Neutrophil (primary cell): ENCODE data around the gene NHLRC2.

ENCODE experiments used
- H3K27ac ChIP-seq: fragments of 200-600 bp; sonication (generic); 2 replicates; pipeline ENCODE4 v1.5.1; 2016; ENCODE audit warnings: mild to moderate bottlenecking, moderate library complexity
- H3K27me3 ChIP-seq: fragments of 200-600 bp; sonication (generic); 2 replicates; pipeline ENCODE4 v1.6.0; 2016; ENCODE audit warnings: mild to moderate bottlenecking
- H3K36me3 ChIP-seq: fragments of 200-600 bp; sonication (generic); 2 replicates; pipeline ENCODE4 v1.5.1; 2017
- H3K4me1 ChIP-seq, 2 experiments: fragments of 200-600 bp in 1 of 2; sonication (generic) in 1 of 2; 1 replicate in 1 of 2; 2 replicates in 1 of 2; pipeline versions ENCODE4 v1.5.1 to v1.6.1; 2013 to 2016; ENCODE audit warnings: low read depth in 1 of 2, low read length in 1 of 2, mild to moderate bottlenecking in 1 of 2, moderate library complexity in 1 of 2; ENCODE audit not compliant: control insufficient read depth in 1 of 2, insufficient read depth in 1 of 2
- H3K4me3 ChIP-seq, 2 experiments: fragments of 200-600 bp in 1 of 2; sonication (generic) in 1 of 2; 1 replicate in 1 of 2; 2 replicates in 1 of 2; pipeline ENCODE4 v1.5.1; 2013 to 2016; ENCODE audit warnings: low read depth in 1 of 2, low read length in 1 of 2, mild to moderate bottlenecking in 1 of 2, moderate library complexity in 1 of 2
- H3K9me3 ChIP-seq: fragments of 200-600 bp; sonication (generic); 2 replicates; pipeline ENCODE4 v1.5.1; 2016
- TF ChIP-seq, protein P1 (sequence below): fragments of 200-600 bp; sonication (generic); IDR thresholded peaks from 2 replicates; pipeline ENCODE4 v1.5.1; 2016; ENCODE audit warnings: antibody characterized with exemption

The NHLRC2 gene

GRCh38 chr10:113876461-113876860, 22.0 kb downstream of the NHLRC2 start:
- TF ChIP-seq, protein P1, sequence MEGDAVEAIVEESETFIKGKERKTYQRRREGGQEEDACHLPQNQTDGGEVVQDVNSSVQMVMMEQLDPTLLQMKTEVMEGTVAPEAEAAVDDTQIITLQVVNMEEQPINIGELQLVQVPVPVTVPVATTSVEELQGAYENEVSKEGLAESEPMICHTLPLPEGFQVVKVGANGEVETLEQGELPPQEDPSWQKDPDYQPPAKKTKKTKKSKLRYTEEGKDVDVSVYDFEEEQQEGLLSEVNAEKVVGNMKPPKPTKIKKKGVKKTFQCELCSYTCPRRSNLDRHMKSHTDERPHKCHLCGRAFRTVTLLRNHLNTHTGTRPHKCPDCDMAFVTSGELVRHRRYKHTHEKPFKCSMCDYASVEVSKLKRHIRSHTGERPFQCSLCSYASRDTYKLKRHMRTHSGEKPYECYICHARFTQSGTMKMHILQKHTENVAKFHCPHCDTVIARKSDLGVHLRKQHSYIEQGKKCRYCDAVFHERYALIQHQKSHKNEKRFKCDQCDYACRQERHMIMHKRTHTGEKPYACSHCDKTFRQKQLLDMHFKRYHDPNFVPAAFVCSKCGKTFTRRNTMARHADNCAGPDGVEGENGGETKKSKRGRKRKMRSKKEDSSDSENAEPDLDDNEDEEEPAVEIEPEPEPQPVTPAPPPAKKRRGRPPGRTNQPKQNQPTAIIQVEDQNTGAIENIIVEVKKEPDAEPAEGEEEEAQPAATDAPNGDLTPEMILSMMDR = no peak
- Histone ChIP-seq H3K9me3 (no peaks in the 10 kb centered on the region), H3K4me3 (no peak overlapping the region), H3K27ac (no peak overlapping the region), H3K36me3 (peaks cover 12% of the 10 kb centered on the region), H3K4me1 (no peaks in the 10 kb centered on the region), H3K27me3 (no peaks in the 10 kb centered on the region)

DNA sequence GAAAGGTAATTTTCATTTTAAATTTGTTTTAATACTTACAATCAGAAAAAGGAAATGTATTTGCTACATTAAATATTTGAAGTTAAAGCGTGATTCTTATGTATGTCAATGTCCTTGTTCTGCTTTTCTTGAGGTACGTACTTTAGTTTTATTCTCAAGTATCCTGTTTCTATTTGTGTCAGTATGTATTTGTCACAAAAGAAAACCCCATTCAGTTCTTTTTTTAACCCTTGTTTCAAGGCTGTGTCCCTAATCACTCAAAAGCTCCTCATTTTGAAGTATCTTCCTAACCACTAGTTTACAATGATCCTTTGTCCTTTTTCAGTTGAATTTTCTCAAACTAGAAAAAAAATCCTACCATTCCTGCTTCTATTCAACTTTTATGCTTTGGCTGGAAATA, 25.2 kb downstream of the NHLRC2 start:
- Histone ChIP-seq H3K4me1 (no peaks in the 10 kb centered on the region), H3K27me3 (no peaks in the 10 kb centered on the region), H3K9me3 (no peaks in the 10 kb centered on the region), H3K4me3 (no peak overlapping the region), H3K27ac (no peak overlapping the region), H3K36me3 (peaks cover 25% of the 10 kb centered on the region)
- TF ChIP-seq, protein P1 = no peak

GRCh38 chr10:113880236-113880635, 25.8 kb downstream of the NHLRC2 start:
- Histone ChIP-seq H3K27ac (no peak overlapping the region), H3K9me3 (no peaks in the 10 kb centered on the region), H3K27me3 (no peaks in the 10 kb centered on the region), H3K4me1 (no peaks in the 10 kb centered on the region), H3K4me3 (no peak overlapping the region), H3K36me3 (peaks cover 29% of the 10 kb centered on the region)
- TF ChIP-seq, protein P1 = no peak

DNA sequence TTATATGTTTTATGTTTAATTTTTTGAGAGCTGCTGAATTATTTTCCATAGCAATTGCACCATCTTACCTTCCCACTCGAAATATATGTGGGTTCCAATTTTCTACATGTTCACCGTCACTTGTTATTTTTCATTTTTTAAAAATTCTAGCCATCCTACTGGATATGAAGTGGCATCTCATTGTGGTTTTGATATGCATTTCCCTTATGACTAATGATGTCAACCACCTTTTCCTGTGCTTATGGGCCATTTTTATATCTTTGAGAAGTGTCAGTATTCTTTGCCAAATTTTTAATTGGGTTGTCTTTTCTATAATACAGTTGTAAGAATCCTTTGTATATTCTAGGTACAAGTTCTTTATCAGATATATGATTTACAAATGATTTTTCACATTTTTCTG, 27.8 kb downstream of the NHLRC2 start:
- TF ChIP-seq, protein P1 = no peak
- no peaks in the 10 kb centered on the region for H3K27me3 ChIP-seq
- no peaks in the 10 kb centered on the region for H3K4me1 ChIP-seq
- H3K36me3 ChIP-seq = peaks cover 29% of the 10 kb centered on the region
- no peaks in the 10 kb centered on the region for H3K9me3 ChIP-seq
- no peak overlapping the region for H3K27ac ChIP-seq
- no peak overlapping the region for H3K4me3 ChIP-seq

DNA sequence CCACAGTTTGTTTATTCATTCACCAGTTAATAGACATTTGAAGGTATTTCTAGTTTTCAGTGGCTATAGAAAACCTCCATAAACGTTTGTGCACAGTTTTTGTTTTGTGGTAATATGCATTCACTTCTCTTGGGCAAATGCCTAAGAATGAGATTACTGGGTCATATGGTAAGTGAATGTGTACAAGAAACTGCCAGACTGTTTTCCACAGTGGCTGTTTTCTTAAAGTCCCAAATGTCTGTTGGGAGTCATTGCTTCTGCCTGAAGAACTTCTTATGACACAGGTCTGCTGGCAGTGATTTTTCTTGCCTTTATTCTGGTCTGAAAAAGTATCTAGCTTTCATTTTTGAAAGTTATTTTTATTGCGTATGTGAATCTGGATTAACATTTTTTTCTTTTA, 35.5 kb downstream of the NHLRC2 start:
- H3K36me3 ChIP-seq = peaks cover 25% of the 10 kb centered on the region
- no peak overlapping the region for H3K4me3 ChIP-seq
- no peaks in the 10 kb centered on the region for H3K9me3 ChIP-seq
- no peak overlapping the region for H3K27ac ChIP-seq
- TF ChIP-seq, protein P1 = no peak
- H3K4me1 ChIP-seq = no peaks in the 10 kb centered on the region
- H3K27me3 ChIP-seq = no peaks in the 10 kb centered on the region

DNA sequence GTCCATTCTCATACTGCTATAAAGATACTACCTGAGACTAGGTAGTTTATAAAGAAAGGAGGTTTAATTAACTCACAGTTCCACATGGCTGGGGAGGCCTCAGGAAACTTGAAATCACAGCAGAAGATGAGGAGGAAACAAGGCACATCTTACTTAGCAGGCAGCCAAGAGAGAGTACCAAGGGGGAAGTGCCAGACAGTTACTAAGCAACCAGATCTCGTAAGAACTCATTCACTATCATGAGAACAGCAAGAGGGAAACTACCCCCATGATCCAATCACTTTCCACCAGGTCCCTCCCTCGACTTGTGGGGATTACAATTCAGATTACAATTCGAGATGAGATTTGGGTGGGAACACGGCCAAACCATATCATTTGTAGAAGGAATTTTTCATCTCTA, 36.3 kb downstream of the NHLRC2 start:
- Histone ChIP-seq H3K36me3 (peaks cover 20% of the 10 kb centered on the region), H3K27me3 (no peaks in the 10 kb centered on the region), H3K9me3 (no peaks in the 10 kb centered on the region)

More for the DNA sequence above, 36.3 kb downstream of the NHLRC2 start:
- Histone ChIP-seq H3K4me1 (no peaks in the 10 kb centered on the region), H3K4me3 (no peak overlapping the region), H3K27ac (no peak overlapping the region)
- TF ChIP-seq, protein P1 = no peak
